DND-41 (cell line): Measurements from ENCODE around the gene RAD17.

ENCODE experiments used
- ATAC-seq: fragments of 200-7000 bp; cut with Tn5 transposase; 3 replicates; pipeline ENCODE4 v1.9.1; 2021; ENCODE audit warnings: low read depth; ENCODE audit not compliant: insufficient read depth
- DNase-seq: peaks from one replicate; pipeline ENCODE4 v3.0.0-alpha.2; 2020
- H2AFZ ChIP-seq: 2 replicates; pipeline ENCODE4 v1.6.0; 2012; ENCODE audit warnings: low read depth, low read length
- H3K27ac ChIP-seq: 2 replicates; pipeline ENCODE4 v1.5.1; 2012; ENCODE audit warnings: low read length, inconsistent platforms
- H3K27me3 ChIP-seq: fragments of 200-600 bp; sonication (generic); 2 replicates; pipeline ENCODE4 v1.6.0; 2012; ENCODE audit warnings: low read length, mild to moderate bottlenecking, inconsistent platforms; ENCODE audit not compliant: insufficient read depth, poor library complexity
- H3K36me3 ChIP-seq: 2 replicates; pipeline ENCODE4 v1.5.1; 2012; ENCODE audit warnings: low read length, inconsistent platforms; ENCODE audit not compliant: insufficient read depth
- H3K4me1 ChIP-seq: 2 replicates; pipeline ENCODE4 v1.5.1; 2012; ENCODE audit warnings: mild to moderate bottlenecking, low read length; ENCODE audit not compliant: insufficient read depth
- H3K4me2 ChIP-seq: 2 replicates; pipeline ENCODE4 v1.6.0; 2012; ENCODE audit warnings: mild to moderate bottlenecking, moderate library complexity, low read length, inconsistent platforms; ENCODE audit not compliant: insufficient read depth
- H3K4me3 ChIP-seq, 2 experiments: fragments of 200-600 bp in 1 of 2; shearing (Covaris generic) in 1 of 2; 2 replicates each; pipeline ENCODE4 v1.5.1; 2012 to 2016; ENCODE audit warnings: inconsistent platforms in 2 of 2, low read length in 2 of 2, mild to moderate bottlenecking in 2 of 2, low read depth in 1 of 2, moderate library complexity in 1 of 2
- H3K79me2 ChIP-seq: 2 replicates; pipeline ENCODE4 v1.6.0; 2012; ENCODE audit warnings: low read length, inconsistent platforms; ENCODE audit not compliant: insufficient read depth
- H3K9ac ChIP-seq: 2 replicates; pipeline ENCODE4 v1.6.0; 2012; ENCODE audit warnings: low read depth, mild to moderate bottlenecking, inconsistent platforms, low read length, moderate library complexity
- H3K9me3 ChIP-seq: 2 replicates; pipeline ENCODE4 v1.5.1; 2012; ENCODE audit warnings: low read length, moderate library complexity, mild to moderate bottlenecking, inconsistent platforms; ENCODE audit not compliant: insufficient read depth, severe bottlenecking
- H4K20me1 ChIP-seq: 2 replicates; pipeline ENCODE4 v1.6.0; 2012; ENCODE audit warnings: low read length; ENCODE audit not compliant: insufficient read depth
- EZH2 ChIP-seq: IDR thresholded peaks from 3 replicates; pipeline ENCODE4 v1.6.1; 2012; ENCODE audit warnings: borderline replicate concordance, low read depth, mild to moderate bottlenecking, moderate library complexity, low read length, inconsistent platforms; ENCODE audit not compliant: severe bottlenecking
- TF ChIP-seq, protein P1 (sequence below): IDR thresholded peaks from 2 replicates; pipeline ENCODE4 v1.5.1; 2012; ENCODE audit warnings: borderline replicate concordance, low read length, moderate library complexity, mild to moderate bottlenecking; ENCODE audit not compliant: poor library complexity, severe bottlenecking; ENCODE audit errors: extremely low read depth

RAD17 gene, protein sequence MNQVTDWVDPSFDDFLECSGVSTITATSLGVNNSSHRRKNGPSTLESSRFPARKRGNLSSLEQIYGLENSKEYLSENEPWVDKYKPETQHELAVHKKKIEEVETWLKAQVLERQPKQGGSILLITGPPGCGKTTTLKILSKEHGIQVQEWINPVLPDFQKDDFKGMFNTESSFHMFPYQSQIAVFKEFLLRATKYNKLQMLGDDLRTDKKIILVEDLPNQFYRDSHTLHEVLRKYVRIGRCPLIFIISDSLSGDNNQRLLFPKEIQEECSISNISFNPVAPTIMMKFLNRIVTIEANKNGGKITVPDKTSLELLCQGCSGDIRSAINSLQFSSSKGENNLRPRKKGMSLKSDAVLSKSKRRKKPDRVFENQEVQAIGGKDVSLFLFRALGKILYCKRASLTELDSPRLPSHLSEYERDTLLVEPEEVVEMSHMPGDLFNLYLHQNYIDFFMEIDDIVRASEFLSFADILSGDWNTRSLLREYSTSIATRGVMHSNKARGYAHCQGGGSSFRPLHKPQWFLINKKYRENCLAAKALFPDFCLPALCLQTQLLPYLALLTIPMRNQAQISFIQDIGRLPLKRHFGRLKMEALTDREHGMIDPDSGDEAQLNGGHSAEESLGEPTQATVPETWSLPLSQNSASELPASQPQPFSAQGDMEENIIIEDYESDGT

DNA sequence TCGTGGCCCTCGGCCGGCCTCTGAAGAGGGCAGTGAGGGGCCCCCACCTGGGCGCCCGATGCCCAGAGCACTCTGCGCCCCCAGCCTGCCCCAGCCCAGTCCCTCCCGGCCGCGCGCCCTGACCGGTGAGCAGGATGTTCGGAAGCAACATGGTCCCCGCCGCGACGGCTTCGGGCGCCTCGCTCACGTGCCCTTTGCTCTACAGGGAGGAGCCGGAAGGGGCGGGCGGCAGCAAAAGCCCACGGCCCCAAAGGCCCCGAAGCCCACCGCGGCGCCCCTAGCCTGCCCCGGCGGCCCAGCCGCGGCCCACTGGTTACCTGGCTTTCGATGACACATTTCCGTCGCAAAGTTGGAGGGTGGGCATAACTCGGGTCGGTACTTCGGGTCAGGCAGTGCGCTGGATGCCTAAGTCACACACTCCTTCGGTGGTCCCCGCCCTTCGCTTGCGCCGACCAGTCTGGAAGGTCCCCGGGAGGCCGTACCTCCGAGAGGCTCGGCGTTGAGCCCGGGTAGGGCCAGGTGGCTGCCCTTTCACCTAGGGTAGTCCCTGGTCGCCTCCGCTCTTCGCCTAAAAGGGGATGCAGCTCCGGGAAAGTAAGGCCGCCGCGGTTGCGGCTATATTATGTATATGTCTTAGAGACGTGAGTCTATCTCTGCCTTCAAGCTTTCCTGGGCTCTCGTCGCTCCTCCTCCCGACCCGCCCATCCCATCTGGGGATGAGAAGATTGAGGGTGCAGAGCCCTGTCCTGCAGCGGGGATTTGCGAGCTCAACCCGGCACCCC, at the start of gene RAD17, which contains the start of the genes AK6 and TAF9:
TSS of gene RAD17 (plus strand) at position 479 of the 782 bp plus-strand sequence. CDS start 2,391 bp downstream, outside the sequence.
TSS of gene AK6 (minus strand) at position 181 of the 782 bp plus-strand sequence. CDS start at position 151, 30 bp downstream.
TSS of gene TAF9 (minus strand) at position 181 of the 782 bp plus-strand sequence. CDS start 3,783 bp downstream, outside the sequence.
- peak within 1 kb of the TSS; percentile 89 for H2AFZ ChIP-seq
- DNase-seq (peak; percentile 94), ATAC-seq (peak; percentile 88)
- H3K4me2 ChIP-seq, result peak within 1 kb of the TSS; percentile 66
- H3K79me2 ChIP-seq, result peaks cover 85% of the 10 kb centered on the region
- peaks cover 28% of the 10 kb centered on the region; the same call in 1 of the 2 replicates for H4K20me1 ChIP-seq
- H3K4me1 ChIP-seq, result peaks cover 51% of the 10 kb centered on the region
- TF ChIP-seq, protein P1, sequence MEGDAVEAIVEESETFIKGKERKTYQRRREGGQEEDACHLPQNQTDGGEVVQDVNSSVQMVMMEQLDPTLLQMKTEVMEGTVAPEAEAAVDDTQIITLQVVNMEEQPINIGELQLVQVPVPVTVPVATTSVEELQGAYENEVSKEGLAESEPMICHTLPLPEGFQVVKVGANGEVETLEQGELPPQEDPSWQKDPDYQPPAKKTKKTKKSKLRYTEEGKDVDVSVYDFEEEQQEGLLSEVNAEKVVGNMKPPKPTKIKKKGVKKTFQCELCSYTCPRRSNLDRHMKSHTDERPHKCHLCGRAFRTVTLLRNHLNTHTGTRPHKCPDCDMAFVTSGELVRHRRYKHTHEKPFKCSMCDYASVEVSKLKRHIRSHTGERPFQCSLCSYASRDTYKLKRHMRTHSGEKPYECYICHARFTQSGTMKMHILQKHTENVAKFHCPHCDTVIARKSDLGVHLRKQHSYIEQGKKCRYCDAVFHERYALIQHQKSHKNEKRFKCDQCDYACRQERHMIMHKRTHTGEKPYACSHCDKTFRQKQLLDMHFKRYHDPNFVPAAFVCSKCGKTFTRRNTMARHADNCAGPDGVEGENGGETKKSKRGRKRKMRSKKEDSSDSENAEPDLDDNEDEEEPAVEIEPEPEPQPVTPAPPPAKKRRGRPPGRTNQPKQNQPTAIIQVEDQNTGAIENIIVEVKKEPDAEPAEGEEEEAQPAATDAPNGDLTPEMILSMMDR, result no peak
- TF ChIP-seq EZH2, result no peak
- H3K27ac ChIP-seq, result peak within 1 kb of the TSS; percentile 96
- H3K4me3 ChIP-seq, result peak within 1 kb of the TSS; percentile 86 to 94
- no peaks in the 10 kb centered on the region for H3K27me3 ChIP-seq
- H3K9ac ChIP-seq, result peak within 1 kb of the TSS; percentile 84
- H3K36me3 ChIP-seq, result peaks cover 34% of the 10 kb centered on the region
- no peaks in the 10 kb centered on the region for H3K9me3 ChIP-seq

DNA sequence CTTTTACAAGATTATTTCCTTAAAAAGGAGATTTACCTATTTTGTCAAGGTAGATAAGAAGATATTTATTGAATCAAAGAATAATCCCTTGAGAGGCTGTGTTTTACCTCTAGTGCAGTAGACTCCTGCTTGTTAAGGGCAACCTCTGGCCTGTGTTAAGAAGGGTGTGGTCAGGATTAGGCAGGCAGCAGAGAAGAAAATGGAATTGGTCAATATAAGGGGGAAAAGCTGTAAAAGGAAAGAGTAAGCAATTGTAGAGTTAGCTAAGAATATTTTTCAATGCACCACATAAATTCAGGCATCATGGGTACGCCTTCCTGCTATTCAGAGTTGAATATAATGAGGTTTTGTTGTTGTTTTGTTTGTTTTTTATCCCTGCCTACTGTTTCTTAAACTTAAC, 43.3 kb upstream of the RAD17 start:
- H3K9ac ChIP-seq, result no peak overlapping the region
- H3K9me3 ChIP-seq, result no peaks in the 10 kb centered on the region
- H3K4me2 ChIP-seq, result no peak overlapping the region
- no peak overlapping the region for H2AFZ ChIP-seq
- DNase-seq, result no peak
- H3K4me3 ChIP-seq, result no peak overlapping the region
- no peak for ATAC-seq
- H3K4me1 ChIP-seq, result no peaks in the 10 kb centered on the region
- H4K20me1 ChIP-seq, result no peaks in the 10 kb centered on the region
- no peaks in the 10 kb centered on the region for H3K79me2 ChIP-seq
- TF ChIP-seq EZH2, result no peak
- TF ChIP-seq, protein P1, result no peak
- H3K27ac ChIP-seq, result no peak overlapping the region
- H3K36me3 ChIP-seq, result no peaks in the 10 kb centered on the region
- no peaks in the 10 kb centered on the region for H3K27me3 ChIP-seq

DNA sequence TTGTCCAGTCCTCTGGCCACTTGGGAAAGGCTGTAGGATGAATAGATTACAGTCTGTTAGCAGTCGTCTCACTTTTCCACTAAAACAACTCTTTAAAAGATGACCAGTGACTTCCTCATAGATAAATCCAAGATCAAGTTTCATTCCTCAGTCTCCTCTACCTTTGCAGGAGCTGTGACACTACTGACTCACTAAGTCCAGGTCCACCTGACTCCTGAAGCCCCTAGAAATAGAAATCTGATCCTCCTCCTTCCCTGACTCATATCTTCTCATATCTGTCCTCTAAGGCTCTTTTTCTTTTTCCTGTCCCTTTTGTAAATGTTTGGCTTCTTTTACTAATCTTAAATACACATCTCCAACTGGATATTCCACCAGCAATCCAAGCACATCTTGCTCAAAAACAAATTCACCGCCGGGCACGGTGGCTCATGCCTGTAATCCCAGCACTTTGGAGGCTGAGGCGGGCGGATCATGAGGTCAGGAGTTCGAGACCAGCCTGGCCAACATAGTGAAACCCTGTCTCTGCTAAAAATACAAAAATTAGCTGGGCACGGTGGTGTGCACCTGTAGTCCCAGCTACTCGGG, 39.6 kb upstream of the RAD17 start:
- H3K9me3 ChIP-seq, result no peaks in the 10 kb centered on the region
- no peak overlapping the region for H3K27ac ChIP-seq
- H3K9ac ChIP-seq, result no peak overlapping the region
- TF ChIP-seq EZH2, result no peak
- TF ChIP-seq, protein P1, result no peak
- no peaks in the 10 kb centered on the region for H3K27me3 ChIP-seq
- H3K79me2 ChIP-seq, result peaks cover 15% of the 10 kb centered on the region
- H4K20me1 ChIP-seq, result no peaks in the 10 kb centered on the region
- H3K36me3 ChIP-seq, result no peaks in the 10 kb centered on the region
- no peak for ATAC-seq
- no peak overlapping the region for H2AFZ ChIP-seq
- no peak overlapping the region for H3K4me3 ChIP-seq
- peaks cover 19% of the 10 kb centered on the region for H3K4me1 ChIP-seq
- DNase-seq, result no peak
- H3K4me2 ChIP-seq, result no peak overlapping the region
